ENCODE data around the gene DOCK10.

The DOCK10 gene

DNA sequence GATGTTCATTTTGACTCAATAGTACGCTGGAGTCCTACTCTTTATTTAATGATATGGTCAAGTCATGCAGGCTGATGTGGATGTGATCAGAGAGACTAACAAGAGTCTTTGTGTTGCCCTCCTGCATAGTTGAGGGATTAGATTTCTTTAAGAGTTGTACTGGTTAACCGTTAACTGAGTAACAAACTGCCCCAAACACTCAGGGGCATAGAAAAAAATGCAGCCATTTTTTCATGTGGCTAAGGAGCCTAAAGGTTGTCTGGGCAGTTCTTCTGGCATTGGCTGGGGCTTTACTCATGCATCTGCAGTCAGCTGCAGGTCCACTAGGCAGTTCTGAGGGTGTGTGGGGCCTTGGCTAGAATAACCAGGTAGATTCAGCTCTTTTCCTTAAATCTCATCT is 32.5 kb downstream of the DOCK10 start:
- DNase-seq = no peak

DNA sequence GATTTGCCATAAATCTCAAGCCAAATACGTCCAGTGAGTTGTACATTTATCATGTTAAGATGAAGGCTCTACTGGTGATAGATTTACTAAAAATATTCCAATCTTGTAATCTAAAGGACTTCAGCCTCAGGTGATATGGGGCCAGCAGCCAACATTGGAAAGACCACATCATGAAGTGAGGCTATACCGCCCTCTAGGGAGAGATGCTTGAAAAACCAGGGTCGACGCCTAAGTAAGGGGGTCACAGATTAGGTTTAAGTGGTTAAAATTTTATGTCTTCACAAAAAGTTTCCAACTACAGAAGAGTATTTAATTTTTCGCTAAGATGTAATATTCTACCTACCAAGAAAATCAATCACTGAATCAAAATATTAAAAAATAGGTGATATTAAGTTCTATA is 33.3 kb downstream of the DOCK10 start:
- no peak for DNase-seq

DNA sequence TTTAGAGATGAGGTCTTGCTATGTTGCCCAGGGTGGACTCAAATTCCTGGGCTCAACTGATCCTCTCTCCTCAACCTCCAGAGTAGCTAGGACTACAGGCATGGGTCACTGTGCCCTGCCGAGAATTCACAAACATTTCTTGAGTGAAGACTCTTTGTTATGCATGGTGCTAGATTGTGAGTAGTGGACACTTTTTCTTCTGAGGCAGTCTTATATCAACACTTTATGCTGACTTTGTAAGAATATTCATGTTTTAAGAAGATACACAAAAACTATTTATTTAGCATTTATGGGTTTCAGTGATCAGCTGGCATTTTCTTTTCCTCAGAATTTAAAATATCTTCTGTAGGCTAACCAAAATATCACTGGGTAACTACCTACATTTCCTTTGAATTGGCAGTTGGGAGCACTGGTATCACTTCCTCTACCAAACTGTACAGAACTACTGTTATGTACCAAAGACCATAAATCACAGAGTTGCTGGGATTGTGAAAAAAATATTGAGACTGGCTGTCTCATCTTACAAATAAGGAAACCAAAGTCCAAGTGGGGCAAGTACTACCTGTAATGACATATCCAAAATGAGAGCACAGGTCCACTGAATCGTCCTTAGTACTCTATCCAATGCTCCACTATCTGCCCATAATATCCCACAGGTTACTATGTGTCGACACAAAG is 34.0 kb downstream of the DOCK10 start:
- no peak for DNase-seq

DNA sequence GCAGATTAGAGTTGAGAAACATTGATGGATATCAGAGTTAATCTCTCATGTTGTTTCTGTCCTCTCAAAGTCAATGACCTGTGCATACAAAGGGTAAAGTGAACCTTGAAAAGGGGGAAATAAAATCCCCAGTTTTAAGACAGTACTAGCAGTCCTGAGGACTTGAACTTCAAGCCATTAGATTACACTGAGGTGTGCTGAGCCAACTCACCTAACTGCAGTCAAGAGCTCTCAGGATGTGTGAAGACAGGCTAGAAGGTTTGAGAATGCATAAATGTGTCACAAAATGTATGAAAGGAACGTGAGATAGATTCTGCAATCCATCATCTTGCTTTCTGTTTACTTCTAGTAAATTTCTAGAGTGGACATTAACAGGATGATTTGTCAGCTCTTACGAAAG is 35.5 kb downstream of the DOCK10 start:
- DNase-seq = no peak

DNA sequence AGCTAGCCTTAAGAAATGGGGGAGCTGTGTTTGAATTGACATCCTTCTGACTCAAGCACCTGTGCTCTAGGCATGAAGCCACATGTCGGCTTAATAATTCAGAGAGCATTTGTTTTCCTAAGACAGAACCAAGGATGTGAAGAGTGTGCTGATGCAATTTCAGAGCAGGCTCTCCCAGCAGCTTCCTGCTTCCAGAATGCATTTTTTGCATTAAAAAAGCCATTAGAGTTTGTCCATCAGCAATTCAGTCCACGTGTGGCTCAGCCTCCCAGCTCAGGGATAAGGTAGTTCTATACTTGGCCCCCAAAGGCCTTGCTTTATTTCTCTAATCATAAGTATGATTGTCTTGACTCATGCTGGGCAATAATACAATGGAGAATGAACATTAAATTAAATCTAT is 37.7 kb downstream of the DOCK10 start:
- DNase-seq = no peak

DNA sequence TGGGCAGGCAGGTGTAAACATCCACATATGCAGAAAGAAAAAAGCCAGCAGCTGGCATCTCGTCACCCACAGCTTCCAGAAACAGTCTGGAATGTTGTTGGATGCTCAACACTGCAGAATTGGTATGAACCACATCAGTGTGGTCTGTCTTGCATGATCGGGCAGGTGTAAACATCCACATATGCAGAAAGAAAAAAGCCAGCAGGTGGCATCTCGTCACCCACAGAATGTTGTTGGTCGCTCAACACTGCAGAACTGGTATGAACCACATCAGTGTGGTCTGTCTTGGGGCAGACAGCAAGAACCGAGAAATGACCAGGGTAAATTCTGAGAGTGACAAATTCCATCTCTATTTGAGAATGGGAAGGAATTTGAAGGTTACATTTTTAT is 39.6 kb downstream of the DOCK10 start:
- no peak for DNase-seq

DNA sequence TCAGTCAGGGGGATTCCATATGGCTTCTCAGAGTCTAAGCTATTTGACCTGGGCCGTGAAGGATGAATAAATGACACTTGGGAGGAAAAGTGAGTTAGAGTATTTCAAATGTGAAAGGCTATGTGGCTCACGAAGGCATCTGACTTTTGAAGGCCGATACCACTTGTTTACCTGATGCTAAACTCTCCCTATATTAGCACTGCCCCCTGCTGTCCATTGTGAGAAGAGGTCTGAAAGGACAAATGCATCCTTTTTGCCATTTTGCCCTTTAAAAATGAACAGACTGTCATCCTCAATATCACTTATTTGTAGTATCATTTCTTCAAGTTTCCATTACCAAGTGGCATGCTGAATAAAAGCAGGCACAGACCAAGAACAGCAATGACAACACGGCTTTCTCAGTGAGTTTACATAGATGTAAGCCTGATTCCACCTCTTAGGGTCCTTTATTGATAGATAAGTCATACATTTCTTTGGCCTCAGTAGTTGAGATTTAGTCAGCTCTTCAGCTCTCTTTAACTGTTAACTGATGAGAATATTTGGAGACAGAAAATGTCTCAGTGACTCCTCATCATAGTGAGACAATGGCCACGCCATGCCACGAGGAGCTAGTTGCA is 40.1 kb downstream of the DOCK10 start:
- DNase-seq = no peak

DNA sequence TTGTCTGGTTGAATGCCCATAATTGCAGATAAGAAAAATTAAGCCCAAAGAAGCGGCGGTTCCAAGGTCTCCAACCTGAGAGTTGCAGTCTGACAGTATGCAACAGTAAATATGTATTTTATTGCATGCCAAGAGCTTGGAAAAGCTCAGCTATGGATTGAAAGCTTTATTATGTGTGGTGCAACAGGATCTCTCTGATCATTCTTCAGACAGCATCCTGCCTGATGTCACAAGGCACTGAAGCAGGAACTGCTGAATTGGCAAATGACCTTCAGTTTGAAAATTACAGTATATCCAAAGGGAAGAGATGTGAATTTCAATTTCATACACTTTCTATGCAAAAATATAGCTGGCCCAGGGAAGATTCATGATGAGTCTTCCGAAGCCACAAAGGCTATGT is 42.5 kb downstream of the DOCK10 start:
- no peak for DNase-seq

DNA sequence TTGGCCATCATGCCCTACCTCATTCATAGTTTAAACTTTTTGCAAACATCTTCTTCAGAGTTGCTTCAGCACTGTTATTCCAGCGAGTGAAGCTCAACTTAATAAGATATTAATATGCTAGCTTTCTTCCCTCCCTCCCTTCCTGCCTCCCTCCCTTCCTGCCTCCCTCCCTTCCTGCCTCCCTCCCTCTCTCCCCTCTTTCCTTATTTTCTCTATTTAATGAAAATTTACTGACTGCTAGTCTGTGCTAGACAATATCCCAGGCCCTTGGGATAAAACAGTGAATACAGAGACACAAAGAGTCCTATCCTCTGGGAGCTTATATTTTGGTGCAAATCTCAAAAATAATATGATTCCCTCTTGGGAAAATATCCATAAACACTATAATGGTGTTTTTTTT is 42.9 kb downstream of the DOCK10 start:
- no peak for DNase-seq

DNA sequence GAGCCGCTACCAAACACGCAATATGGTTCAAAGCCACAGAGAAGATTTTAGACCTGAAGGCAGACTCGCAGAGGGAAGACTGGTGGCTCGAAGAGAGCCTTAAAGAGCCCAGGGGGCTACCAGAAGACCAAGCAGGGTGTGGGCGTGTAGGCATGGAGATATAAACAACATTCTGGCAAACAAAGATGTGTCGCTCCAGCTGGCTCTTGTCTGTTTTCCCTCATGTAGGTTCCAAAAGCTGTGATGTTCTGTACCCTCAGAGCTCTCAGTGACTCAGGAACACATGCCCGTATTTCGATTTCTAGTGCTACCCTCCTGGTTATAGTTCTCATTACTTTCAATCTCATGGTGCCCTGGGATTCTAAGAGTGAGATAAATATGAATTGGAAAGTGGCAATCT is 44.5 kb downstream of the DOCK10 start:
- no peak for DNase-seq

DNA sequence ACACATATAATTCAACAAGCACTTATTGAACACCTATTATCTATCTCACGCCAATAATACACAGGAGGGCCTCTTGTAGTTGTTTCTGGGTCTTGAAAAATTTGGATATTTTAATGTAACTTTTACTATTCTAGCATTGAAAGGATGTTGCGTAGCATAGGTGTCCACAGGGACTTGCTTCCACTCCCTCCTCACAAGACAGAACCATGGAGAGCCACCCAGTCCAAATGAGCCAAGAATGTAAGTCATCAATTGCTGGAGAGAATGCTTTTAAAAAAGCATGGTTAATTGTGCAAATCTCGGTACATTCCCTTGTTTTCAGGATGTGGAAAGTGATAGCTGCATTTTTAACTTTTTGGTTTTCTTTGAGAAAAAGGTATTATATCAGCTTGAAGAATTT is 46.8 kb downstream of the DOCK10 start:
- DNase-seq = no peak

DNA sequence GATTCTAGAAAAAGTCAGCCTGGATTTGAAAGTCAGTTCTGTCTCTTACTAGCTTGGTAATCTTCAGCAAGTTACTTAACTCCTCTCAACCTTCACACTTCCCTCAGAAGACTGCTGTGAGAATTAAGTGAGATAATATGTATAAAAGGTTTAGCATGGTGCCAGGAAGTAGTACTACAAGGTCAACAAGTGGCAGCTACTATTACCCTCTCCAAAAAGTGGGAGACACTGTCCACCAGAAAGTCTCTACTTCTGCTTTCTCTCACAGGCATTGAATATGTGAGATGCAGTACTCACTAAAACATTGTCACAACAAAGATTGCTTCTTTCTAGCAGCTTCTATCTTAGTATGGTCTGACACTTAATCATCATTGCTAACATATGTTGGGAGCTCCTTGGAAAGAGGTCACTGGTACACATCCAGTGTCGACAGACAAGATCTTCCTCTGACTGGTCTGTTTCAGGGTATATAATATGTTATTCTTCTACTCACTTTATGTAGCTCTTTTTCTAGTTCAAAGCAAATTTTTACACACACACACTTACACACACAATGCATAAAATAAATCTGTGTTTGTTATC is 47.9 kb downstream of the DOCK10 start:
- no peak for DNase-seq

DNA sequence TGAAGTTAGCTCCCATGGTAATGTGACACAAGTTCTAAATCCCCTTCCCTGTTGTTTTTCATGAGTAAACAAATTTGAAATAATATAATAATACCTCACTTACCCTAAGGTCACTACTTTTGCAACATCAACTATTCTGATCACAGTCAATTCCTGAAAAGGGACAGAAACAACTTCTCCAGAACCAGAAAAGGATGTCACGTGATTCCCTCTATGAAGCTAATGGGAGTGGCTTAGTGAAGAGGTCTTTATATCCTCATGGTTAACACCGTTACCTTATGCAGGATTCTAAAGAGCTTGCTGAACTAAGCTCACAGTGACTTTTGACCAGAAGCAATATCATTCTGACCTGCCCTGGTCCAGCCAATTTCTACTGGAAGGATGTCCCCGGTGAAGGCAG is 51.6 kb downstream of the DOCK10 start:
- DNase-seq = no peak

DNA sequence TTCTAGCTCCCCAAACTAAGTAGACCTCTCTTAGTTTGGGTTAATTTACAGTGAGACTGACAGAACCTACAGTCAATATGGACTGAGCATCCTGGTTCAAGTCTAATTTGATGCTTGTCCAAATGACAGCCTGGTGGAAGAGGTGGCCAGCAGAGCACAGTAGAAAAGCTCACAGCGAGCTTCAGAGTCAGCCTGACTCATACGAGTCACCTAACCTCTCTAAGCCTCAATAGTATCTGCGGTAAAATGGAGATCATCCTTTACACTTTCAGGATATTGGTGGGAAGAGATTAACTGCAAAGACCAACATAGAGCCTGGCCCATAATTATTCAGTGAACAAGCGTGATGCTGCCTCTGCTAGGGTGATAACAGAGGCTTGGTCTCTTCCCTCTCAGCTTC is 54.5 kb downstream of the DOCK10 start:
- DNase-seq = no peak

DNA sequence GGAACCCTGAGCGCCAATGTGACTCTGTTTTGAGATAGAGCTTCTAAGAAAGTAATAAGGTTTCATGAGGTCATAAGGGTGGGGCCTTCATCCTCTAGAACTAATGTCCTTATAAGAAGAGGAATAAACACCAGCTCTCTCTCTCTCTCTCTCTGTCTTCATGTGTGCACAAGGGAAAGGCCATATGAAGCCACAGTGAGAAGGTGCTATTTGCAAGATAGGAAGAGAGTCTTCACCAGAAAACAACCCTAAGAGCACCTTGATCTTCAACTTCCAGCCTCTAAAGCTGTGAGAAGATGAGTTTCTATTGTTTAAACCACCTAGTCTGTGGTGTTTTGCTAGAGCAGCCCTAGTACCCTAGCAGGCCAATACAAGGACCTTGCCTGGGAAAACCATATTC is 55.8 kb downstream of the DOCK10 start:
- DNase-seq = no peak

DNA sequence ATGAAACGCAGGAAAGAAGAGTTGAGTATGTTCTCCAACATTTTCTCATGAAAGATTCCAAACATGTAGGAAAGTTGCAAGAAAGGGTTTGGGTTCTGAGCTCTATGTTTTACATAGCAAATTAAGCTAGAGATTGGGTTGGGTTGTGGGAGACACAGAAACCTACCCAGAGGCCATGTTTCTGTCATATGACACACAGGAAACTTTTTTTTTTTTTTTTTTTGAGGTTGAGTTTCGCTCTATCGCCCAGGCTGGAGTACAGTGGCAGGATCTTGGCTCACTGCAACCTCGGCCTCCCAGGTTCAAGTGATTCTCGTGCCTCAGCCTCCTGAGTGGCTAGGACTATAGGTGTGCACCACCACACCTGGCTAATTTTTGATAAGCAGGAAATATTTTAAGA is 57.6 kb downstream of the DOCK10 start:
- no peak for DNase-seq

DNA sequence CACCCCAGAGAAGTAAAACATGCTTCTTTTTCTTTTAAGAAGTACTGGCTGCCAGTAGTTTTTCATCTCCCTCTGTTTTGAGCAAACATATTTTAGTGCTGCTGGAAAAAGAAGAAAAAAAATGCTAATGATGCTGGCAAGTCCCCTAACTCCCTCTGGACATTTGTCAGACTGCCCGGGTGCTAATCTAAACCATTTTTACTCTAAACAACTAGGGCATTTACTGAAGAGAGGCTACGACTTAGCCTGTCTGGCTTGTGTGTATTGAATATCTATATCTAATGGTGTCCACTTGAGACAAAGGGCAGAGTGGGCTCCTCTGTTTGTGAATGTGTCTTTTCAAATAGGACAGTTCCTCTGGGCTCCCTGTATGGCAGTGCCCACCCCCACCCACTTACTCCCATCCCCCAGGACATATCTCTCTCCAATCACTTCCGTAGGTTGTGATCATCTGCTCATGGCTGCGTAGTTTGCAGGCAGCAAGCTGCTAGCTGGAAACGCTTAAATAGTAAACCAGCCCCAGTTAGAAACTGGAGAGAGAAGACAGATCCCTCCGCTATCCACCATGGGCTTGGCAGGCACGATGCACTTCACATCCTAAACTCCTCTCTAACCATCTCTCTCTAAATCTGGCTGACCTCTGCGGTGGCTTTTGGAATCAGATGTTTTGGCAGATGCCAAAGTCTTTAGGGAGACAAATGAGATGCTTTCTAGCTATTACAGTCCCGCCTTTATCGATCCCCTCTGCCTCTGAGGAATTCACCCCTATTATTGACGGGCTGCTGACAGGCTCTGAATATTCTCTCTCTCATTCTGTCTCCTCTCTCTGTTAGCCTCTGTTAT is 58.3 kb downstream of the DOCK10 start:
- DNase-seq = no peak

DNA sequence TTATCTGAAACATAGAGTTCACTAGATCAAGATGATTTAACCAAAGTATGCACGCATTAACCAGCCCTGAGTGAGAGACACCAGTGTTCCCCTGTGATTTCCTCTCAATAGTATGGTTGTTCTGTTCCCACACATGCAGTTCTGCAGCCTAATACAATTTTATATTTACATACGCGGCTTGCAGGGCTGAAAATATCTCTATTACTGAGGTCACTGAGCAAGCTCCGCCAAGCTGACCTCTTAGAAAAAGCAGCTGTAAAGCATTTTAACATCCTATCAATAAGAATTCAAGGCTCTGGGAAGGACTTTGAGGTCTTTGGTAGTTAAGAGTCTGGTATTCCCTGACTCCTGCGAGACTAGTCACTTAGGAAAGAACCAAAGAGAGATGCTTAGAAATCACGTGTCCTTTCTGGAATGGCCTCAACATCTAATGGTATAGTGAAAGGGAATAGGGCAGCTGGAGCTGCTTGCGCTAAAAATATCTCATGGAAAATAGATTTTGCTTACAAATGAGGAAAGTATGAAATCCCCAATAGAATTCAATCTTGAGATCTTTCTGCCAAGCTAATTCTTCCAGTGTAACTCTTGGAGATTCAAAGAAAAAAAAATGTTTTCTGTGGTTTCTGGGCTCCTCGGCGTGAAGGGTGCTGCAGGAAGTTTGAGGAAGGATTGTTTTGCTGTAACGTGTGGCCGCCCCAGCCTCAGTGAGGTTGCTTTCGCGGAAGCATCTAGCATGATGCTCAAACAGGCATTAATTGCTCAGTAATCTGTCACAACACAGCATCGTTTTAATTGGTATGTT is 59.2 kb downstream of the DOCK10 start:
- DNase-seq = no peak

DNA sequence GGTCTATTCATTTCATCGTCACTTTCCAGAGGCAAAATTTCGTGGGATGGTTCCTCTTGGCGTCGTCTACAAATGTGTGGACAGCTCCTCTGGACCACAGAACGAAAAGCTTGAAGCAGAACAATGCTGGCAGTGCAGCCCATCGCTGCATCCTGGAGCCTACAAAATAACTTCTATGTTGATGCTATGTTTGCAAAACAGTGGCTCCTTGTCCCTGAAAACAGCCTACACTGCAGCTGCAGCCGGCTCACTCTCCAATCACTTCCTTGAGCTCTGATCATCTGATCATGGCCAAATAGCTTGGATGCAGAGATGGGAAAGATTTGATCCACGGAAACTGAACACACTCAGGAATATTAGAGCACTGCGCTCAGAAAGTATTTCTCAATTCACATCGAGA is 60.0 kb downstream of the DOCK10 start:
- no peak for DNase-seq

DNA sequence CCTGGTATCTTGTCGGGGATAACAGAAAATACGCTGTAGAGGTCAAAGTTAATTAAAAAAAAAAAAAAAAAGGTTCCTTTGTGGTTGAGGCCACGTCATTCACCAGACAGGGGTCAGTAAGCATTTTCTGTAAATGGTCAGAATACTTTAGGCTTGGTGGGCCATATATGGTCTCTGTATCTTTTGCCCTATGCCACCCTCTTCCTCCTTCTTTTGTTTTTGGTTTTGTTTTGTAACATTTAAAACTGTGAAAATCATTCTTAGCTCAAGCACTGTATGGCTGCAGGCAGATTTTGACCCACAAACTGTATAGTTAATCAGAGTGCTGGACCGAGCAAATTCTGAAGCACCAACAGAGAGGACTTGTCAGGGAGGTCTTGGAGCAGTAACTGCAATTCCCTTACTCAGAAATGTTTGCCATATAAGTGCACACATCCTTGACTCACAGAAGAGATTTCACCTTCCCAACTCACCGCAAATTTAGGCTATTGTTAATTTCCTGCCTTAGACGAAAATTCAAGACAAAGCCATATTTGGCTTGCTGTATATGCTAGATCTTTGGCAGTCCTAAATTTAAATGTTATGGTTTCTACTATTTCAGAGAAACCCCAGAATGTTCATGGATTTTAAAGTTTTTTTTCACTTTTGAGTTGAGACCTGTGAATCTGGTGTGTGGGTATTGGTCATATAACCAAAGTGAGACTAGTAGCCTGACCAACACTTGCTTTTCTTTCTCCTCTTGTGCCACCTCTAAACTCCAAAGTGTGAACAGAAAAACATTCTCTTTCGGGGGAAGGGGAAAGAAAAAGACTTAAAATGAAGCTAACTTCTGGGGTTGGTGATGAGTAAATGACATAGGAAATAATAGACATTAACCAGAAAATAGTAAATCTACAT is 65.4 kb downstream of the DOCK10 start:
- no peak for DNase-seq

DNA sequence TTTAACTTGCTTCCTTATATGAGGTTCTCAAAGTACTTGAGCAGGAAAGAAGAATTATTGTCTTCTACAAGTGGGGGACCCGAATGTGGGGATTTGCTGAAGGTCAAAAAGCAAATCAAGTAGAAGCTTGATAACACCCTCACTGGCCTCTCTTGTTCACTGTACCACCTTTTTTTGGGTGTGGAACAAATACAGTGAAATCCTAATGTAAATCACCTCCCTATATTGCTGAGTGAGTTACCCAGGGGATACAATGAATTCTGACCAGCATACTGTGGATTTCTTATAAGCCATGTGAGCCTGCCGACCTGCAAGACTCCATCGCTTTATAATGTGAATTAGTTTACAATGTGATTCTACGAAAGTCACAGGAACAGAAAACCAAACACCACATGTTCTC is 66.5 kb downstream of the DOCK10 start:
- no peak for DNase-seq

All from NCI-H1105 (cell line).